ENCODE measurements around the gene ENTHD1.

Gene ENTHD1

GRCh38 chr22:39917197-39917643, 23.7 kb upstream of the ENTHD1 start:
- TF ChIP-seq CTCF (IDR thresholded peaks at IDR 0.05; ENCODE audit: insufficient read depth, low read depth, low read length, missing control alignments) = no peak
- DNase-seq (ENCODE audit: low read depth) = no peak
- H3K4me3 ChIP-seq (ENCODE audit: low read depth, low read length) = no peak overlapping the region

DNA sequence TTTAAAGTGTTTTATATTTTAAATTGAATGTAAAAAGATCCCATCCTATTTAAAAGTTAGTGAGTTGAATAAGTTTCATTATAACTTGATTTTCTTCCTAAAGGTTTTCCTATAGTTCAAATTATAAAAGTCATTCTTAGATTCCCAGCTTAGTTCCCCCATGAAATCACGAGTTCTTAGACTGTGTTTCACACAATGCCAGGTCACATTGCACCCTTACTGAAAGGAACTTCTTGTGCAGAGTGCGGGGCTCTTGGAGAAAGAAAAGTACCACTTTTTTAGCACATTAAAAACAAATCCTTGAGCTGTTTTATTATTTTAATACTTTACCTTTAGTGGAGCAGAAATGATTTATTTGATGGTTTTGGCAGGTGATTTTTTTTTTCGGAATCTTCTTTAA, 22.9 kb upstream of the ENTHD1 start:
- DNase-seq (ENCODE audit: low read depth) = no peak
- H3K4me3 ChIP-seq (ENCODE audit: low read depth, low read length) = no peak overlapping the region
- no peak for TF ChIP-seq CTCF (IDR thresholded peaks at IDR 0.05; ENCODE audit: insufficient read depth, low read depth, low read length, missing control alignments)

- TF ChIP-seq CTCF (IDR thresholded peaks at IDR 0.05; ENCODE audit: insufficient read depth, low read depth, low read length, missing control alignments) = no peak
- H3K4me3 ChIP-seq (ENCODE audit: low read depth, low read length) = no peak overlapping the region
- no peak for DNase-seq (ENCODE audit: low read depth)
These were observed 21.8 kb upstream of the ENTHD1 start for GRCh38 chr22:39915295-39915726.

DNA sequence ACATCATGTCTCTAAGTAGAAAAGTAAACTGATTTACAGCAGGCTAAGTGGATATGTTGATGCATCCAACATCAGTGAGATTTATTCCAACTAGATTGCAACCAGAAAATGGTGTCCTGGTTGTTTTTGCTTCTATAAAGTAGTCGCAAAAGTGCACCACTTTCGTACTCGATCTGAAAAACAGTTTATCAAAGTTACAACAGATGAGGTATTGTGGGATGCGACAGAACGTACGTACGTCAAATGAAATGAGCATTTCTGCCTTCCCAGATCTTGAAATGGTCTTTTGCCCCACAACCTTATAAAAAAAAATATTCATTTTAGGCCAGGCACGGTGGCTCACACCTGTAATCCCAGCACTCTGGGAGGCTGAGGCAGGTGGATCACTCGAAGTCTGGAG, 21.0 kb upstream of the ENTHD1 start:
- no peak for DNase-seq (ENCODE audit: low read depth)
- no peak for TF ChIP-seq CTCF (IDR thresholded peaks at IDR 0.05; ENCODE audit: insufficient read depth, low read depth, low read length, missing control alignments)
- H3K4me3 ChIP-seq (ENCODE audit: low read depth, low read length) = no peak overlapping the region

- DNase-seq (ENCODE audit: low read depth) = no peak
- H3K4me3 ChIP-seq (ENCODE audit: low read depth, low read length) = no peak overlapping the region
- no peak for TF ChIP-seq CTCF (IDR thresholded peaks at IDR 0.05; ENCODE audit: insufficient read depth, low read depth, low read length, missing control alignments)
These were observed 20.3 kb upstream of the ENTHD1 start for GRCh38 chr22:39913886-39914285.

- no peak overlapping the region for H3K4me3 ChIP-seq (ENCODE audit: low read depth, low read length)
- DNase-seq (ENCODE audit: low read depth) = no peak
- no peak for TF ChIP-seq CTCF (IDR thresholded peaks at IDR 0.05; ENCODE audit: insufficient read depth, low read depth, low read length, missing control alignments)
These were observed 19.8 kb upstream of the ENTHD1 start for GRCh38 chr22:39913321-39913720.

DNA sequence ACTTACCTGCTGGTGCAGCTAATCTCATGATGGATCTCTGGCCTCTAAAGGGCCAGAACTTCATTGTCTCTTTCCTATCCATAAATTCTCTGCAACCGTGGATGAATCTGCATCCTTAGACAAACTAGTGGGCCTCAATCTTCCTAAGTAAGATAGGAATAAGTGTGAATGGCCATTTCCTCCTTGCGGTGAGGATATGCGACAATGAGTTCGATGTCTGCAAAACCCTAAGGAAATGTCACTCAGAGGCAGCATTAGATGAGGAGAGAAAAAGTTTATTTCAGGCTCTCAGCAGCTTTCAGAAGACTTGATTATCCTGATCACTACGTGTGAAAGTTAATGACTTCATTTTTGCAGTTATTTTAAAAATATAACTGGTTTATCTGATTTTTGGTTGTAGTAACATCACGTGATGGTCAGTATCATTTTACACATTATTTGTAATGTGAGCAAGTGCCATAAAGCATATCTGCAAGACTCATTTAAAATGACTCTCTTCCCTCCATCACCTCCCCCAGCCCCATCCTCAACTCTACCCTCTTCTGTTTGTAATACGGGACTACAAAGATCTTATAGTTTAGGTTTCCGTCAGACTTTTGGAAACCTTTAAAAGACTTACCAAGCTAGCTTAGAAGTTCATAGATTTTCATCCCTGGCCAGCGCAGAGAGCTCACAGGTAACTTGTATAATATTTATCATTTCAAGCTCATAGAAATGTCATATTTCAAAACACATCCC, 17.5 kb upstream of the ENTHD1 start:
- H3K4me3 ChIP-seq (ENCODE audit: low read depth, low read length) = no peak overlapping the region
- TF ChIP-seq CTCF (IDR thresholded peaks at IDR 0.05; ENCODE audit: insufficient read depth, low read depth, low read length, missing control alignments) = no peak
- DNase-seq (ENCODE audit: low read depth) = no peak
